H1 (cell line): ENCODE measurements around the gene PRC1. TPM values are rescaled to one million over a fixed set of nuclear protein-coding genes. Genes with fewer than 3 reads are reported as not detected.

Source experiments
- CTCF ChIA-PET: fragments of 300-600 bp; sonication (Branson Sonifier 250); formaldehyde crosslinking; loops from one replicate; lab custom pipeline; 2021; ENCODE audit not compliant: partially characterized antibody; lab: Charles Lee
- POLR2A ChIA-PET: fragments of 300-600 bp; sonication (Branson Sonifier 250); formaldehyde crosslinking; loops from one replicate; lab custom pipeline; 2021; ENCODE audit warnings: inconsistent platforms; ENCODE audit not compliant: partially characterized antibody; lab: Charles Lee
- DNase-seq, 2 experiments: peaks; one replicate each; pipeline versions ENCODE4 v3.0.0 to v3.0.0-alpha.2; 2010 to 2022; ENCODE audit warnings: low spot score in 2 of 2, low read depth in 1 of 2, mixed read lengths in 1 of 2
- FAIRE-seq: peaks from 2 replicates; lab custom pipeline; 2011; peaks lifted over from hg19 to GRCh38; lab: Jason Lieb, UNC
- H2AFZ ChIP-seq: 2 replicates; pipeline ENCODE4 v1.8.1; 2012; ENCODE audit warnings: low read length, inconsistent platforms
- H2AK5ac ChIP-seq: 2 replicates; pipeline ENCODE4 v1.6.1; 2013; ENCODE audit warnings: low read depth, low read length
- H2BK120ac ChIP-seq: replicated peaks from 2 replicates; pipeline ENCODE3; 2013; ENCODE audit warnings: low read depth, low read length, inconsistent platforms
- H2BK12ac ChIP-seq: 2 replicates; pipeline ENCODE4 v1.6.1; 2013; ENCODE audit warnings: low read depth, low read length
- H2BK15ac ChIP-seq: 2 replicates; pipeline ENCODE4 v1.6.1; 2013; ENCODE audit warnings: low read length
- H2BK20ac ChIP-seq: 2 replicates; pipeline ENCODE4 v1.6.1; 2013; ENCODE audit warnings: low read length
- H2BK5ac ChIP-seq: 2 replicates; pipeline ENCODE4 v1.6.1; 2013; ENCODE audit warnings: low read depth, low read length
- H3K14ac ChIP-seq: 2 replicates; pipeline ENCODE4 v1.6.1; 2013; ENCODE audit warnings: inconsistent platforms; ENCODE audit not compliant: insufficient read length
- H3K18ac ChIP-seq: 2 replicates; pipeline ENCODE4 v1.6.1; 2013; ENCODE audit warnings: low read length; ENCODE audit errors: extremely low read depth
- H3K23ac ChIP-seq: 2 replicates; pipeline ENCODE4 v1.6.1; 2013; ENCODE audit warnings: inconsistent platforms; ENCODE audit not compliant: insufficient read length
- H3K23me2 ChIP-seq: 2 replicates; pipeline ENCODE4 v1.6.1; 2013; ENCODE audit warnings: low read depth, low read length
- H3K27ac ChIP-seq: 2 replicates; pipeline ENCODE4 v1.6.1; 2011; ENCODE audit warnings: low read depth, low read length, inconsistent platforms
- H3K27me3 ChIP-seq, 4 experiments: replicated peaks in 1 of 4; 1 replicate in 1 of 4; 2 replicates in 3 of 4; pipeline versions ENCODE4 v1.6.1 to v1.8.1; 2011 to 2013; ENCODE audit warnings: low read length in 3 of 4, mild to moderate bottlenecking in 3 of 4, inconsistent platforms in 2 of 4, mixed read lengths in 2 of 4, moderate library complexity in 1 of 4; ENCODE audit not compliant: control insufficient read depth in 3 of 4, insufficient read depth in 3 of 4; ENCODE audit errors: extremely low read depth in 1 of 4
- H3K36me3 ChIP-seq, 4 experiments: 2 replicates each; pipeline versions ENCODE4 v1.6.1 to v1.8.1; 2011 to 2013; ENCODE audit warnings: mild to moderate bottlenecking in 4 of 4, low read length in 3 of 4, moderate library complexity in 2 of 4, control low read depth in 1 of 4, inconsistent platforms in 1 of 4; ENCODE audit not compliant: insufficient read depth in 4 of 4, control insufficient read depth in 2 of 4
- H3K4ac ChIP-seq: replicated peaks from 2 replicates; pipeline ENCODE3; 2013; ENCODE audit warnings: low read length, low read depth, mixed read lengths, inconsistent platforms; ENCODE audit not compliant: insufficient read length
- H3K4me1 ChIP-seq, 4 experiments: replicated peaks in 1 of 4; 1 replicate in 1 of 4; 2 replicates in 3 of 4; pipeline versions ENCODE4 v1.6.1 to v1.8.1; 2011 to 2013; ENCODE audit warnings: low read length in 3 of 4, inconsistent platforms in 2 of 4, mixed read lengths in 1 of 4; ENCODE audit not compliant: insufficient read depth in 4 of 4, control insufficient read depth in 3 of 4
- H3K4me2 ChIP-seq, 2 experiments: 2 replicates each; pipeline versions ENCODE4 v1.6.1 to v1.8.1; 2011 to 2013; ENCODE audit warnings: low read depth in 2 of 2, low read length in 2 of 2, control low read depth in 1 of 2, inconsistent platforms in 1 of 2, mild to moderate bottlenecking in 1 of 2; ENCODE audit not compliant: insufficient read depth in 1 of 2
- H3K4me3 ChIP-seq, 4 experiments: fragments of 200-600, 300-600 bp in 1 of 4; sonication (generic), shearing (Covaris generic), sonication (Bioruptor Twin) in 1 of 4; 2 replicates each; pipeline versions ENCODE4 v1.5.1 to v1.8.1; 2011 to 2016; ENCODE audit warnings: low read length in 4 of 4, low read depth in 3 of 4, control low read depth in 2 of 4, inconsistent platforms in 2 of 4, mild to moderate bottlenecking in 2 of 4, mixed read lengths in 1 of 4, moderate library complexity in 1 of 4; ENCODE audit not compliant: insufficient read depth in 2 of 4; ENCODE audit errors: extremely low read depth in 1 of 4
- H3K56ac ChIP-seq: replicated peaks from 2 replicates; pipeline ENCODE3; 2013; ENCODE audit warnings: low read depth, mild to moderate bottlenecking, mixed read lengths, low read length, inconsistent platforms; ENCODE audit not compliant: insufficient read length
- H3K79me1 ChIP-seq: 2 replicates; pipeline ENCODE4 v1.6.1; 2013; ENCODE audit warnings: low read depth, low read length, control low read depth
- H3K79me2 ChIP-seq, 2 experiments: 2 replicates each; pipeline versions ENCODE4 v1.6.1 to v1.8.1; 2012 to 2013; ENCODE audit warnings: low read length in 2 of 2, mild to moderate bottlenecking in 2 of 2, inconsistent platforms in 1 of 2; ENCODE audit not compliant: insufficient read depth in 2 of 2, control insufficient read depth in 1 of 2
- H3K9ac ChIP-seq, 4 experiments: replicated peaks in 1 of 4; 1 replicate in 1 of 4; 2 replicates in 3 of 4; pipeline versions ENCODE4 v1.6.1 to v1.8.1; 2011 to 2013; ENCODE audit warnings: low read depth in 3 of 4, low read length in 3 of 4, control low read depth in 2 of 4, mild to moderate bottlenecking in 2 of 4, moderate library complexity in 2 of 4, inconsistent platforms in 1 of 4; ENCODE audit errors: extremely low read depth in 1 of 4
- H3K9me3 ChIP-seq, 2 experiments: 2 replicates each; pipeline versions ENCODE4 v1.6.1 to v1.8.1; 2012 to 2013; ENCODE audit warnings: mild to moderate bottlenecking in 2 of 2, moderate library complexity in 2 of 2, control low read depth in 1 of 2, inconsistent platforms in 1 of 2, low read depth in 1 of 2, low read length in 1 of 2, mixed read lengths in 1 of 2; ENCODE audit not compliant: insufficient read depth in 2 of 2
- H4K20me1 ChIP-seq, 2 experiments: replicated peaks in 1 of 2; 2 replicates each; pipeline versions ENCODE3 to v1.8.1; 2011 to 2013; ENCODE audit warnings: inconsistent platforms in 2 of 2, low read length in 2 of 2, mild to moderate bottlenecking in 1 of 2; ENCODE audit not compliant: insufficient read depth in 2 of 2, control insufficient read depth in 1 of 2
- H4K5ac ChIP-seq: 2 replicates; pipeline ENCODE4 v1.6.1; 2013; ENCODE audit warnings: low read length, low read depth, mixed read lengths, inconsistent platforms; ENCODE audit not compliant: insufficient read length
- H4K8ac ChIP-seq: 2 replicates; pipeline ENCODE4 v1.8.0; 2013; ENCODE audit warnings: mild to moderate bottlenecking, moderate library complexity, low read length, inconsistent platforms; ENCODE audit not compliant: insufficient read depth; ENCODE audit errors: extremely low read depth
- H4K91ac ChIP-seq: replicated peaks from 2 replicates; pipeline ENCODE3; 2013; ENCODE audit warnings: low read length, mixed read lengths, inconsistent platforms; ENCODE audit not compliant: insufficient read length
- CHD1 ChIP-seq: IDR thresholded peaks from 2 replicates; pipeline ENCODE4 v1.6.1; 2012; ENCODE audit warnings: low read depth, low read length, improper control_type of control experiment
- CREB1 ChIP-seq: IDR thresholded peaks from 2 replicates; pipeline ENCODE4 v1.6.1; 2012; ENCODE audit warnings: inconsistent platforms
- EGR1 ChIP-seq: IDR thresholded peaks from 2 replicates; pipeline ENCODE4 v1.6.1; 2011; ENCODE audit warnings: low read depth, low read length, borderline replicate concordance
- HDAC2 ChIP-seq, 2 experiments: fragments of 300-600 bp in 1 of 2; sonication (generic) in 1 of 2; IDR thresholded peaks; 2 replicates each; pipeline ENCODE4 v1.6.1; 2011 to 2012; ENCODE audit warnings: low read depth in 2 of 2, low read length in 2 of 2, mild to moderate bottlenecking in 2 of 2, moderate library complexity in 2 of 2, borderline replicate concordance in 1 of 2, inconsistent platforms in 1 of 2
- KDM5A ChIP-seq: fragments of 200-600 bp; IDR thresholded peaks from 2 replicates; pipeline ENCODE4 v1.7.1; 2012; ENCODE audit warnings: mild to moderate bottlenecking, low read length, inconsistent platforms, mixed read lengths
- NRF1 ChIP-seq: IDR thresholded peaks from 2 replicates; pipeline ENCODE4 v1.6.1; 2011; ENCODE audit warnings: mild to moderate bottlenecking, low read depth, low read length, improper control_type of control experiment
- SIRT6 ChIP-seq: IDR thresholded peaks from one replicate; pipeline ENCODE4 v1.7.1; 2012; ENCODE audit warnings: low read length, inconsistent platforms
- SIX5 ChIP-seq: IDR thresholded peaks from 2 replicates; pipeline ENCODE4 v1.6.1; 2011; ENCODE audit warnings: mild to moderate bottlenecking, low read depth, low read length
- SP2 ChIP-seq: IDR thresholded peaks from 2 replicates; pipeline ENCODE4 v1.6.1; 2012; ENCODE audit warnings: mild to moderate bottlenecking, low read length, inconsistent platforms
- SUZ12 ChIP-seq: fragments of 200-600 bp; sonication (generic); IDR thresholded peaks from 2 replicates; pipeline ENCODE4 v1.6.1; 2012; ENCODE audit warnings: mild to moderate bottlenecking, inconsistent platforms, low read length, moderate library complexity, mixed read lengths
- TBP ChIP-seq: IDR thresholded peaks from 2 replicates; pipeline ENCODE4 v1.6.1; 2011; ENCODE audit warnings: low read depth, low read length, improper control_type of control experiment
- WGBS, 2 experiments: shearing (Covaris generic) in 1 of 2; methylation state at CpG; one replicate each; pipeline versions ENCODE4 v1.1.6 to v1.1.7; 2013 to 2015; ENCODE audit warnings: low lambda C conversion rate in 2 of 2, mixed read lengths in 2 of 2, inconsistent platforms in 1 of 2, low coverage in 1 of 2, missing lambda C conversion rate in 1 of 2; ENCODE audit not compliant: insufficient replicate concordance in 2 of 2, insufficient coverage in 1 of 2, insufficient read length in 1 of 2; ENCODE audit errors: extremely low coverage in 1 of 2, missing lambda C conversion rate in 1 of 2; 5-methylcytosine and 5-hydroxymethylcytosine counted together
- polyA plus RNA-seq, 7 experiments: library from polyadenylated mRNA; depleted of rRNA in 3 of 7; stranded (reverse) in 5 of 7; unstranded in 2 of 7; fragments of >200 nt in 5 of 7; fragments of 200-250 nt in 2 of 7; gene quantifications; 1 replicate in 5 of 7; 2 replicates in 1 of 7; 4 replicates in 1 of 7; pipeline versions ENCODE4 v1.2.1 to v1.2.3, GENCODE V29; 2011 to 2013; ENCODE audit warnings: missing spikeins in 2 of 7, mixed read lengths in 2 of 7
- total RNA-seq: library from RNA; stranded (reverse); fragmentation: NEBNext Ultra II Directional; extraction: Animal tissue kit (Norgen Biotek cat#: 25700); gene quantifications from 2 replicates; pipeline ENCODE4 v1.2.1, GENCODE V29; 2021

PRC1 gene
- total and polyA plus RNA-seq, 2 of the 8 experiments (the other 6 are each of a cell fraction or from before 2014, with no cell fraction given) = 90.7 to 181 TPM

DNA sequence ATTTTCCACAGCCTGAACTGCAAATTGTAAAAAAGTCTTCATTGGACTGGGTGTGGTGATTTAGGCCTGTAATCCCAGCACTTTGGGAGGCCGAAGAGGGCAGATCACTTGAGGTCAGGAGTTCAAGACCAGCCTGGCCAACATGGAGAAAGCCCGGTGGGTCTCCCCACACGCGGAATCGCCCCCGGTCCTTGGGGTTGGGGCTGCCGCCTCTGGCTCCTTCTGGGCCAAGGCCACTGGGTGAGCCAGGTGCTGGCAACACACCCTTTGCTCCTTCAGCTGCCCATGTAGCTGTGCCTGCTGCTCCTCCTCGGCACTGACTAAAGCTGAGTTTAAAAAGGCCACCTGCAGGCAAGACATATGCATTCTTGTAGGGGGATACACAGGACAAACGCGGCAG is 37.5 kb upstream of the PRC1 start:
- H3K56ac ChIP-seq = no peak overlapping the region
- H3K4me3 ChIP-seq = no peak overlapping the region
- H2BK15ac ChIP-seq = no peak overlapping the region
- no peaks in the 10 kb centered on the region for H3K79me1 ChIP-seq
- no peak overlapping the region for H2BK20ac ChIP-seq
- no peak overlapping the region for H2AFZ ChIP-seq
- TF ChIP-seq HDAC2 (IDR thresholded peaks at IDR 0.05; ENCODE audit: borderline replicate concordance in 1 of 2, low read depth in 2 of 2, low read length in 2 of 2) = no peak
- TF ChIP-seq SIX5 = no peak
- no peak for TF ChIP-seq EGR1
- no peak for TF ChIP-seq SP2
- no peak for TF ChIP-seq SUZ12
- TF ChIP-seq KDM5A = no peak
- no peak for TF ChIP-seq CREB1
- TF ChIP-seq SIRT6 = no peak
- TF ChIP-seq NRF1 = no peak
- no peak for TF ChIP-seq CHD1
- TF ChIP-seq TBP = no peak
- no peaks in the 10 kb centered on the region for H4K20me1 ChIP-seq
- H2BK5ac ChIP-seq = no peak overlapping the region
- no peak overlapping the region for H2BK120ac ChIP-seq
- H3K79me2 ChIP-seq = no peaks in the 10 kb centered on the region
- no peak overlapping the region for H2AK5ac ChIP-seq
- no peak overlapping the region for H3K18ac ChIP-seq
- H3K4ac ChIP-seq = no peak overlapping the region
- no peak overlapping the region for H2BK12ac ChIP-seq
- ChIA-PET POLR2A (interaction anchor here (1.8 kb wide), 1 partner anchor 9 kb away, joined by 7 read pairs; the partner anchor contains the start of gene VPS33B), CTCF (interaction anchor here (0.5 to 6.6 kb wide), 11 partner anchors 8 to 731 kb away, joined by 3 to 47 read pairs (median 4); partner anchors contain the start of genes HDDC3, RCCD1, UNC45A and VPS33B)
- H3K23me2 ChIP-seq = no peaks in the 10 kb centered on the region
- H3K4me2 ChIP-seq = no peak overlapping the region
- FAIRE-seq (no peak), DNase-seq (no peak)
- WGBS, 2 experiments = 82% methylated on average over 10 of the region's 10 CpGs; no CpG with 5 or more reads in 1 of the 2 experiments
- no peak overlapping the region; a peak in 1 of 7 replicates for H3K9ac ChIP-seq
- no peak overlapping the region for H3K27ac ChIP-seq
- H4K91ac ChIP-seq = no peak overlapping the region
- H3K14ac ChIP-seq = no peak overlapping the region
- no peaks in the 10 kb centered on the region; a peak in 1 of 7 replicates for H3K27me3 ChIP-seq
- no peak overlapping the region for H3K23ac ChIP-seq
- no peak overlapping the region for H4K5ac ChIP-seq
- no peak overlapping the region for H4K8ac ChIP-seq
- H3K36me3 ChIP-seq = no peaks in the 10 kb centered on the region
- no peaks in the 10 kb centered on the region for H3K9me3 ChIP-seq
- peaks cover 0 to 3% (median 1%) of the 10 kb centered on the region in 4 experiments; a peak in 3 of 7 replicates for H3K4me1 ChIP-seq
